GM21529 (cell line): ENCODE results near the gene SCAMP5.
A peak's percentile ranks its signal among the peaks of the same experiment; 100 is the strongest.

Experiments used
- ATAC-seq: cut with Tn5 transposase; IDR thresholded peaks from one replicate; pipeline ENCODE4 v1.9.1; 2021; ENCODE audit not compliant: unreplicated experiment

SCAMP5 gene

DNA sequence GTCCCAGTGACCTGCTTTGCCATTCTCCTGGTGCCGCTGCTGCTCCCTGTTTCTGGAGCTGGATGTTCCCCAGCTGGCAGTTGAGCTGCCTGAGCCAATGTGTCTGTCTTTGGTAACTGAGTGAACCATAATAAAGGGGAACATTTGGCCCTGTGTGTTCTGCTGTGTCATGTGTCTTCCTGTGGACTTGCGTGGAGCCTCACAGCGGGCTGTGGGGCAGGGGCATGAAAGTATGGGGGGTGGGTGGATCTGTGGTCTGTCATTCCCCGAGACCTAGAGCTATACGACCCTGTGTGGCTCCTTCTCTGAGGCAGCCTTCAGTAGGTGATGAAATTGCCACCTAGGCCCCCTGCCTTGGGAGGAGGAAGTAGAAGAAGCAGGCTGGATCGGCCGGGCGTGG, 26.0 kb downstream of the SCAMP5 start:
- no peak for ATAC-seq

DNA sequence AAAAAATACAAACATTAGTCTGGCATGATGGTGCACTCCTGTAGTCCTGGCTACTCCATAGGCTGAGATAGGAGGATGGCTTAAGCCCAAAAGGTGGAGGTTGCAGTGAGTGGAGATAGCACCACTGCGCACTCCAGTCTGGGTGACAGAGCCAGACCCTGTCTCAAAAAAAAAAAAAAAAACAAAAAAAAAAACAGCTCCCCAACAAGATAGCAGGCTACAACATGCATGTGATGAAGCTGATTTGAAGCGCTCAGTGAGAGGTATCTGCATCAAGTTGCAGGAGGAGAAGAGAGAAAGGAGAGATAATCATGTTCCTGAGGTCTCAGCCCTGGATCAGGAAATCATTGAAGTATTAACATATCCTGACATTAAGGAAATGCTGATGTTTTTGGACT, 27.4 kb downstream of the SCAMP5 start:
- no peak for ATAC-seq

GRCh38 chr15:75023181-75023871, 28.0 kb downstream of the SCAMP5 start, which contains the start of gene PPCDC:
PPCDC (plus strand) TSS chr15:75023590; CDS start chr15:75028319, 4,729 bp downstream.
- peak; percentile 94 for ATAC-seq

DNA sequence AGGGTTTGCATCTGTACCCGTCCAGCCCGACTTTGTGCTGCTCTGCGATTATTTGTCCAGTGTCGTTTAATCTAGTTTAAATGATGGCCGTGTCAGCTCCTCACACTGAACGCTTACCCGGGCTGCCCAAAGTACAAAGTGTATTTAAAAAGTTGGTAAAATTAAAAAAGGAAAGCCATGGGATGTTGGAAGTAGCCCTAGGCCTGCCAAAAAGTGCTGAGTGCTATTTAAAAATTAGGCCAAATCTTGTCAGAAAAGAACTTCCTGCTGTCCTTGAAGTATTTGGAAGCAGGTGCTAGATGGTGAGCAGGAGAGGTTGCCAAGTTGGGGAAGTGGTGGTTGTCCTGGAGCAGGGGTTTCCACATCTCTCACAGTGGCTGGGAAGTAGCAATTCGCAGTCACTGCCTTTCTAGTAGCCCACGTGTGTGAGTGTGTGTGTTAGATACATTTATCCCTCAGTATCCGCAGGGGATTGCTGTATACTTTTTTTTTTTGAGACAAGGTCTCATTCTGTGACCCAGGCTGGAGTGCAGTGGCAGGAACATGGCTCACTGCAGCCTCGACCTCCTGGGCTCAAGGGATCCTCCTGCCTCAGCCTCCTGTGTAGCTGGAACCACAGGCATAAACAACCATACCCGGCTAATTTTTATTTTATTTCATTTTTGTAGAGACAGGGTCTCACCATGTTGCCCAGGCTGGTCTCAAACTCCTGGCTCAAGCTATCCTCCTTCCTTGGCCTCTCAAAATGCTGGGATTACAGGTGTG, 28.7 kb downstream of the SCAMP5 start:
- no peak for ATAC-seq

DNA sequence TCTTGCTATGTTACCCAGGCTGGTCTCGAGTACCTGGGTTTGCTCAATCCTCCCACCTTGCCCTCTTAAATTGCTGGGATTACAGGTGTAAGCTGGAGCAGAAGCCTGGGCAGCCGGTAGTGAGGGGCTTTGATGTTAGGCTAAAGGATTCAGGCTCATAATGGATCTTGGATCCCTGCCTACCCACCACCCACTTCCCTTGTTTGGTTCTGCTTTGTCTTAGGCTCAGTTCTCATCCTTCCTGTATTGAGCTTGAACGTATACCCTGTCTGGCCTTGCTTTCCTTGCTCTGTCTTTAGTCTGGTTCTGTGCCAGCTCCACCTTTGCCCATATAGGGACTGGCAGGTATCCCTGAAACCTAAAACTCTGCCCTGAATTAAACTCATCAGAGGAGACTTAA, 29.7 kb downstream of the SCAMP5 start:
- ATAC-seq: no peak

DNA sequence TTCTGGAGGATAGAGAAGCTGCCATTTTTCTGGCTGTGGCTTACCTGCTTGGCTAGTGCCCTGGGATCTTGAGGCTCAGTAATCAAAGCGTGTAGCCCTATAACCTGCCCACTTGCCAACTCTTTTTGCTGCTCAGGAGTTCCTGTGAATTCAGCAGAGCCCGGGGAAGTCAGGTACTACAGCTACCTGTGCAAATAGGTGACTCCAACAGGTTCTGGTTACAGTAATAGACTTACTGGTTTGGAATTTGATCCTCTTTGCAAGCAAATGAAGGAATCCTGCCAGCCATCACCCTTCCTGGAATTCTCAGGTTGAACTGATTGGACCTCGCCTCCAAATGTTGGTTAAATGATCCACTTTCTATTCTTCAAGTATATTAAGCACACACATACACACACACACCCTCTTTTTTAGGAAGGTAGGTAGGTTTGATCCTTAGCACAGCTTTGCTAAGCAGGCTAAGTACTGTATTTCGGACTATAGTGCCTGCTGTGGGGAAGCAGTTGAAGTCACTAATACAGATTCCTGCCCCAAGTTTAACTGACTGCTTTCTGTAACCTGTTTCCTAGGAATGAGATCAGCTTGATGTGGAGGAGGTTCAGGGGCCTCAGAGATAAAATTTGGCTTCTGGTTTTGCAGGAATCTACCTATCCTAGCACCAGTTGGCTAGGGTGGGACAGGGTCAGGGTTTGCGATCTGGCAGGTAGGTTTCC, 30.3 kb downstream of the SCAMP5 start:
- ATAC-seq: no peak

DNA sequence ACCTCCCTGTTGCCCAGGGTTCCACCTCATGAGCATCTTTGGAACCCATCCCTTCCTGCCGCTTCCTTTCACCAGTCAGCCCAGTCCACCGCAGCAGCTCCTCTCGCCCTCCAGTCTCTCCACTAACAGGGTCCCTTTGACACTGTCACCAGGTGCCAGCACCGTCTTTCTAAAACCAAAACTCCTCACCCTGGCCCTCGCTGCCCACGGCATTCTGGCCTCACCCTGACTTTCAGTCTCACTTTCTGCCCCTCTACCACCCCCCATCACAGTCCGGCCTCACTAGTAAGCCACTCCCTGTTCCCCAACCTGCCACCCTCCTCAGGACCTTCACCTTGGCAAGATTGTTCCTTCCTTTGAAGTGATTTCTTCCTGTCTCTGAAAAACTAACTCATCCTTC, 32.2 kb downstream of the SCAMP5 start:
- ATAC-seq: no peak

DNA sequence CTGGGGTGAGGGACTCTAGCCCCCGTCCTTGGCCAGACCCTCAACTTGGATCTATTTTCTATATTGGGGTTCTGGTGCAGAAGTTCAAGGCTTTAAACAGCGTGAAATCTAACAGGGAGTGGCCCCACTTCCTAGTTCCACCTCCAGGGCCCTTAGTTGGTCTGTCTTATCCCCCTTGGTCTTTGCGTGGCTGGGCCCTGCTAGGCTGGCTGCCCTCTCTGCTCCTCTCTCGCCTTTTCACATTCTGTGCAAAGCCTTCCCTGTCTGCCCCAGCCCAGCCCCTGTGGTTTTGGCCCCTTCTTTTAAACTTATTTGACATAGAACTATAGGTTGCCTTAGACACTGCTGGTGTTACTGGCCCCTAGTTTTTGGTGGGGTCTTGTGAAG, 33.6 kb downstream of the SCAMP5 start:
- no peak for ATAC-seq

DNA sequence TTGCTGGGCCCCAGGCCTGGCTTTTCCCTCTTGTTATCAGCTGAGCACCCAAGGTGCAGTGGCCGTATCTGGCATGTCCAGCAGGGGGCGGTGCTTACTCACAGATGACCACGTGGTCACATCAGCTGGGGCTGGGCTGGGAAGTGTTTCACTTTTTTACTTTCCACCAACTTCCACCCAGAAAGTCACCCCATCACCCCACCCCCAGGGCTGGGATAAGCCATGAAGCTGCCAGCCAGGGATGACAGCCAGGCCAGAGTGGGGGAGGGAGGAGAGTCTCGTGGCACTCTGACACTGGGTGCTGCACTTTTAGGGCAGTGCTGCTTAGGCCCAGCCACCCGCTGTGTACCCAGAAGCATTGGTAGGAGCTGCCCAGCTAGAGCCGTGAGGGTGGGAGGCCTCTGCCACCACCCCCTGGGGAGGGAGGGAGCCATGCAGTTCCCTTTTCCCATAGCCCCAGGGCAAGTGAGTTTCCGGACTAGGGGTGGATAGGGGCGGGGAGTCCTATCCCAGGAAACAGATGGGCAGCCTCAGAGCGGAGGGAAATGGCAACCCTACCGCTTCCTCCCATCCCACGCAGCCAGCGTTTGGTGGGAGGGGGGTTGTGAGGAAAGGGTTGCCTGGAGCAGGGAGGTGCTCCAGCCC, 34.1 kb downstream of the SCAMP5 start:
- ATAC-seq: no peak

- no peak for ATAC-seq
Measured at GRCh38 chr15:75030023-75030413, 34.7 kb downstream of the SCAMP5 start.

DNA sequence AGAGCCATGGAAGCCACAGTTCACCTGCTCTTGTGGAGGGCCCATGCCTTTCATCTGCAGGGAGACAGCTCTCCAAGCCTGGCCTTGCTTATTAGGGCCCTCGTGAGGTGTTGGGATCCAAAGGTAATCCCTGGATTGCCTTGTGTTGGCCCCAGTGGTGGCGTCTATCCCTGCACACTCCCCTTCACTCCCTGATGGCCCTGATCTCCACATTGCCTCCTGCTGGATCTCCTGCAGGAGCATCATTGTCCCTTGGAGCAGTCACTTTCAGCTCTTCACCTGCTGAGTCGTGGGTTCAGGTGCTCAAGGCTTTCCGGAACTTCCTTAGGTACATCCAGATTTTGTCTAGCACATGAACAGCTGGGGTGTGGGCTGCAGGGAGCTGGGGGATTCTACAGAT, 35.1 kb downstream of the SCAMP5 start:
- no peak for ATAC-seq

- no peak for ATAC-seq
Measured at GRCh38 chr15:75031848-75032247, 36.5 kb downstream of the SCAMP5 start.

GRCh38 chr15:75032395-75032794, 37.0 kb downstream of the SCAMP5 start:
- no peak for ATAC-seq

DNA sequence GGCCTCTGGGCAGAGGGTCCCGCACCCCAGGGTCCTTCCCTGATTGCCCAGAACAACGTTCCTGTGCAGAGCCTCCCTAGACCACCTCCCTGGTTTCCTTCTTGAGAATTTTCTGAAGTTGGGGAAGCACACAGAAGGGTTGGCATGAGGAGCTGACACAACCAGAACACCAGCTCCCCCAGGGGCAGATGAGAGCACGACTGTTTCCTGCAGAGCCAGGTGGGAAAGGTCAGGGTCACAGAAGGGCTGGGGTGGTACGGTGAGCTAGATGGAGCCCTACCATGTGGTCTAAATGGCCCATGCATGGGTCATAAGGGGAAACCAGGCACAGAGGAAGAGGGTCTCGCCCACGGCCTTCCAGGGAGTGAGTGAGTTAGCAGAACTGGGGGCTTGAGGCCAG, 38.4 kb downstream of the SCAMP5 start:
- no peak for ATAC-seq

- no peak for ATAC-seq
Measured at GRCh38 chr15:75034615-75035014, 39.3 kb downstream of the SCAMP5 start.

DNA sequence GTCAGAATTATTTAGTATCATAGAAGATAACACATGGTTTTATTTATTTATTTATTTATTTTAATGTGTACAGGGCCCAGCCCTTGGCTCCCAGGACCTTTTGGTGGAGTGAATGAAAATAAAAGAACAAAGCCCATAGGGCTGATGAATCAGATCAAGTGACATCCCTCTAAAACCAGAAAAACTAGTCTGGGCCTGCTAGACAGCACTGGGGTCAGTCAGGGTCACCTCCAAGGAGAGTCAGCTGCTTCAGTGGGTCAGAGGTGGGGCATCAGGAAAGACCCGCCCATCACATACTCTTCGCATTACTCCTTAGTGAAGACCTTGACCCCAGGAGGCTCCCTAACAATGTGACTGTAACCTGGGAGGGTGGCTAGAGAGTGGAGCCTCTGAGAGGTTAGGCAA, 40.9 kb downstream of the SCAMP5 start:
- no peak for ATAC-seq

GRCh38 chr15:75037685-75038084, 42.3 kb downstream of the SCAMP5 start:
- ATAC-seq: no peak

- ATAC-seq: no peak
Measured at GRCh38 chr15:75038231-75038630, 42.9 kb downstream of the SCAMP5 start.

DNA sequence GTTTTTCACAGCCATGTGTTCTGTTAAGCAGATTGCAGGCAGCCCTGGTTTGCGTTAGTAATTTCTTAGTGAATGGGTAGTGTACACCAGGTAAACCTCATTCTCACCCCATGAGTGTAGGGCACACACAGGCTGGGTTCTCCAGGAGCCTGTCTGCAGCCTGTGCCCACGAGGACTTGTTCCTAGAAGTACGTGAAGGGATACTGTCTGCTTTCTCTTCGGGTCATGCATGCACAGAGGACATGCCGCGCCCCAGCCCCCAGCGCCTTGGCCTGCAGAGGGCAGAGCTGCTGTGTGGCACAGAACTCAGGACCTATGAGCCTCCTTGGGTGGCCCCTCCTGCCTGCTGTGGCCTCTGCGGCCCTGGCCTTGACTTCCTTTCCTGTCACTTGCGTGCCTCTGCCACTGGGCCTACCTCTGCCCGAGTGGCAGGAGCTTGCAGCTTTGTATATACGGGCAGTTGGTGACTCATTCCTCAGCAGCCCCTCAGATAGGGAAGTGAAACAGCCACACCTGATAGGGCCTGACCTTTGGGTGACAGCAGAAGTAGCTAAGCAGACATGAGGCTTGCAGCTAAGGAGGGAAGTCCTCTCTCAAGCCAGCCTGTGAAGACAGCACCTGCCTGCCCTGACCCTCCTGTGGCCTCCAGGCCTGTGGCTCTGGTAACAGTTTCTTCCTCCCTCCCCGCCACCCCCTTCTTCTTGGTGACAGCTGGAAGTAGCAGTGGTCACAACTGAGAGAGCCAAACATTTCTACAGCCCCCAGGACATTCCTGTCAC, 47.6 kb downstream of the SCAMP5 start:
- ATAC-seq: peak; percentile 69

DNA sequence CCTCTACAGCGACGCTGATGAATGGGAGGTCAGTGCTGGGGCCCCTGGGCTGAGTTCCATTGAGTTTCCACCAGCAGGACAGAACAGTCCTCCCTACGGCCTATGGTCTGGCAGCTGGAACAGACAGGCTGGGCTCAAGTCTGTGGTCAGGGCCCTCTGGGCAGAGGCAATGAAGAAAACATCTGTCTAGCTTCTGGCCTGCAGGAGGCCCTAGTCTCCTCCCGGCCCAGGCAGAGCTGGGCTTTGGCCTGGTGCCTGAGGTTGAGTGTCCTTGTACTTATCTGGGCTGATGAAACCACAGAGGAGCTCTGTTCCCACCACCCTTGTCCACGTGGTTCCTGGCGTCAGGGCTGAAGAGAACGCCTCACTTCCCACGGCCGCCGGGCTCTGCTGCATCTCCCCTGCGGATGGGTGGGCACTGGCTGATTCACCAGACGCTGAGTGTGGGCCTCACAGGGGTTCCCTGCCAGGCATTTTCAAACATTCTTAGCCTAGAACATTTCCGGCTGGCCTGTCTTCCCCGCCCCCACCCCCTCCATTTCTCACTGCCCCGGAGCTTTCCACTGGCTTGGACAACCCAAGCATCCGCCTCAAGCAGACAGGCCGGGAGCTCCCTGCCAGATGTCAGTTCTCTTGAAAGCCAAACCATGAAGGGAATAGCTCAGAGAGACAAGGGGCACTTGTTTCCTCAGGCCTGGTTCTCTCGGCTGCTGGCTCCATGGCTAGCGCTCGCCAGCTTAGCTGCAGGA, 48.3 kb downstream of the SCAMP5 start:
- peak; percentile 37 for ATAC-seq
